Duodenal mucosa (tissue), 2 donors: ENCODE data around the gene TPGS2.

Source experiments
- H3K27ac ChIP-seq: one replicate; pipeline ENCODE4 v1.7.0; 2013; ENCODE audit warnings: low read depth, low read length
- H3K27me3 ChIP-seq, 2 donors: one replicate each; pipeline ENCODE4 v1.7.0; 2013; ENCODE audit warnings: low read length in 2 of 2, control low read depth in 1 of 2; ENCODE audit not compliant: insufficient read depth in 2 of 2, control insufficient read depth in 1 of 2
- H3K36me3 ChIP-seq, 2 donors: one replicate each; pipeline ENCODE4 v1.7.0; 2013; ENCODE audit warnings: low read length in 2 of 2, control low read depth in 1 of 2; ENCODE audit not compliant: insufficient read depth in 2 of 2, control insufficient read depth in 1 of 2
- H3K4me1 ChIP-seq, 2 donors: one replicate each; pipeline ENCODE4 v1.7.0; 2013; ENCODE audit warnings: low read length in 2 of 2, control low read depth in 1 of 2; ENCODE audit not compliant: insufficient read depth in 2 of 2, control insufficient read depth in 1 of 2
- H3K4me3 ChIP-seq, 2 donors: one replicate each; pipeline ENCODE4 v1.7.0; 2013; ENCODE audit warnings: low read length in 2 of 2, low read depth in 1 of 2
- H3K9ac ChIP-seq, 2 donors: one replicate each; pipeline ENCODE4 v1.7.0; 2013; ENCODE audit warnings: low read length in 2 of 2, low read depth in 1 of 2
- H3K9me3 ChIP-seq, 2 donors: one replicate each; pipeline ENCODE4 v1.7.0; 2013; ENCODE audit warnings: low read length in 2 of 2, control low read depth in 1 of 2; ENCODE audit not compliant: control insufficient read depth in 1 of 2

TPGS2 gene

GRCh38 chr18:36782710-36783109 is 46.1 kb downstream of the TPGS2 start:
- Histone ChIP-seq H3K4me3 (no peak overlapping the region), H3K36me3 (peaks cover 5% of the 10 kb centered on the region in 2 donors), H3K9me3 (no peaks in the 10 kb centered on the region), H3K4me1 (no peaks in the 10 kb centered on the region), H3K27ac (no peak overlapping the region), H3K9ac (no peak overlapping the region), H3K27me3 (no peaks in the 10 kb centered on the region)

GRCh38 chr18:36780748-36781147 is 48.1 kb downstream of the TPGS2 start:
- no peaks in the 10 kb centered on the region for H3K27me3 ChIP-seq
- H3K4me3 ChIP-seq = no peak overlapping the region
- H3K9me3 ChIP-seq = no peaks in the 10 kb centered on the region
- no peak overlapping the region for H3K9ac ChIP-seq
- H3K27ac ChIP-seq = no peak overlapping the region
- no peaks in the 10 kb centered on the region for H3K4me1 ChIP-seq
- H3K36me3 ChIP-seq = peaks cover 2 to 5% of the 10 kb centered on the region in 2 donors

- no peaks in the 10 kb centered on the region for H3K4me1 ChIP-seq
- H3K9me3 ChIP-seq = no peaks in the 10 kb centered on the region
- H3K27me3 ChIP-seq = no peaks in the 10 kb centered on the region
- no peak overlapping the region for H3K9ac ChIP-seq
- H3K4me3 ChIP-seq = no peak overlapping the region
- no peak overlapping the region for H3K27ac ChIP-seq
- peaks cover 2 to 5% of the 10 kb centered on the region in 2 donors for H3K36me3 ChIP-seq
These were observed 51.2 kb downstream of the TPGS2 start for GRCh38 chr18:36777566-36777965.

- Histone ChIP-seq H3K27me3 (no peaks in the 10 kb centered on the region), H3K36me3 (peaks cover 2% of the 10 kb centered on the region in 2 donors), H3K27ac (no peak overlapping the region), H3K4me3 (no peak overlapping the region), H3K9me3 (no peaks in the 10 kb centered on the region), H3K4me1 (no peaks in the 10 kb centered on the region), H3K9ac (no peak overlapping the region)
These were observed 52.2 kb downstream of the TPGS2 start for GRCh38 chr18:36776650-36777049.

- Histone ChIP-seq H3K27ac (no peak overlapping the region), H3K4me1 (no peaks in the 10 kb centered on the region), H3K9ac (no peak overlapping the region), H3K9me3 (no peaks in the 10 kb centered on the region), H3K27me3 (no peaks in the 10 kb centered on the region), H3K4me3 (no peak overlapping the region), H3K36me3 (peaks cover 0 to 2% of the 10 kb centered on the region in 2 donors)
These were observed 53.4 kb downstream of the TPGS2 start for GRCh38 chr18:36775396-36775795.

- Histone ChIP-seq H3K36me3 (no peaks in the 10 kb centered on the region), H3K27me3 (no peaks in the 10 kb centered on the region), H3K4me1 (no peaks in the 10 kb centered on the region), H3K9ac (no peak overlapping the region), H3K27ac (no peak overlapping the region), H3K4me3 (no peak overlapping the region), H3K9me3 (no peaks in the 10 kb centered on the region)
These were observed 56.5 kb downstream of the TPGS2 start for GRCh38 chr18:36772241-36772723.

- H3K27ac ChIP-seq = no peak overlapping the region
- H3K9ac ChIP-seq = no peak overlapping the region
These were observed 57.6 kb downstream of the TPGS2 start for GRCh38 chr18:36771245-36771644.

GRCh38 chr18:36770315-36770946 is 58.4 kb downstream of the TPGS2 start:
- no peaks in the 10 kb centered on the region for H3K27me3 ChIP-seq
- no peaks in the 10 kb centered on the region for H3K9me3 ChIP-seq
- H3K9ac ChIP-seq = no peak overlapping the region
- no peaks in the 10 kb centered on the region for H3K4me1 ChIP-seq
- no peak overlapping the region for H3K4me3 ChIP-seq
- no peak overlapping the region for H3K27ac ChIP-seq
- no peaks in the 10 kb centered on the region for H3K36me3 ChIP-seq

More at GRCh38 chr18:36771245-36771644, 57.6 kb downstream of the TPGS2 start:
- no peaks in the 10 kb centered on the region for H3K9me3 ChIP-seq
- H3K27me3 ChIP-seq = no peaks in the 10 kb centered on the region
- H3K4me1 ChIP-seq = no peaks in the 10 kb centered on the region
- no peaks in the 10 kb centered on the region for H3K36me3 ChIP-seq
- H3K4me3 ChIP-seq = no peak overlapping the region

- Histone ChIP-seq H3K27me3 (no peaks in the 10 kb centered on the region), H3K4me3 (no peak overlapping the region), H3K9me3 (no peaks in the 10 kb centered on the region), H3K9ac (no peak overlapping the region), H3K27ac (no peak overlapping the region), H3K4me1 (no peaks in the 10 kb centered on the region), H3K36me3 (no peaks in the 10 kb centered on the region)
These were observed 59.0 kb downstream of the TPGS2 start for GRCh38 chr18:36769611-36770314.

- Histone ChIP-seq H3K4me1 (no peaks in the 10 kb centered on the region), H3K27me3 (no peaks in the 10 kb centered on the region), H3K9ac (no peak overlapping the region), H3K27ac (no peak overlapping the region), H3K36me3 (no peaks in the 10 kb centered on the region), H3K4me3 (no peak overlapping the region), H3K9me3 (no peaks in the 10 kb centered on the region)
These were observed 59.6 kb downstream of the TPGS2 start for GRCh38 chr18:36769172-36769571.
